ENCODE measurements around the gene CTDP1.

DNA sequence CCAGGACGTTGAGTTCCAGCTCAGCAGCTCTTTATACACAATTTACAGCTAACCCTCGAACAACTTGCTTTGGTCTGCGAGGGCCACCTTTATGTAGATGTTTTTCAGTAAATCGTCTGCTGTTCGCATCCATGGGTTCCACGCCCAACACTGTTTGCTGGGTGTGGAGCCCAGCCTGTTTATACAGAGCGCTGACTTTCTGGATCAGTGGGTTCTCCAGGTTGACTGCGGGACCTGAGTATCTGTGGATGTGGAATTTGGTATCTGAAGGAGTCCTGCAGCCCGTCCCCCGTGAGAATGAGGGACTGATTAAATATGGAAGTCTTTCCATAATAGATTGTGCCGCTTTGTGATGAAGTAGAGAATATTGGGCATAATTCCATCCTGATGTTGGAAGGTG lies 2.9 kb downstream of the CTDP1 start:
- TF ChIP-seq POLR2AphosphoS5 (IDR thresholded peaks at IDR 0.05; ENCODE audit: borderline replicate concordance, low read depth, low read length) (no peak), EZH2 (IDR thresholded peaks at IDR 0.05) (no peak), FOXP2 (optimal IDR thresholded peaks at IDR 0.05; ENCODE audit: control extremely low read depth, extremely low read length, insufficient read depth) (no peak)
